ENCODE results near the gene TMIGD1.

TMIGD1 gene

GRCh38 chr17:30323895-30324319 lies 9.9 kb downstream of the TMIGD1 start:
- no peak for DNase-seq

GRCh38 chr17:30323262-30323894 lies 10.5 kb downstream of the TMIGD1 start:
- no peak for DNase-seq

- DNase-seq: no peak
Observed at GRCh38 chr17:30321314-30321713, 12.5 kb downstream of the TMIGD1 start.

GRCh38 chr17:30318155-30318554 lies 15.7 kb downstream of the TMIGD1 start:
- DNase-seq: no peak

- no peak for DNase-seq
Observed at GRCh38 chr17:30316736-30317135, 17.1 kb downstream of the TMIGD1 start.

- no peak for DNase-seq
Observed at GRCh38 chr17:30315106-30315505, 18.8 kb downstream of the TMIGD1 start.

- DNase-seq: no peak
Observed at GRCh38 chr17:30314474-30314873, 19.4 kb downstream of the TMIGD1 start.

- DNase-seq: no peak
Observed at GRCh38 chr17:30312226-30312625, 21.6 kb downstream of the TMIGD1 start.

- no peak for DNase-seq
Observed at GRCh38 chr17:30310562-30310961, 23.3 kb downstream of the TMIGD1 start.

GRCh38 chr17:30309591-30309990 lies 24.3 kb downstream of the TMIGD1 start:
- DNase-seq: no peak

GRCh38 chr17:30308406-30308805 lies 25.5 kb downstream of the TMIGD1 start:
- DNase-seq: no peak

GRCh38 chr17:30304778-30305177 lies 29.1 kb downstream of the TMIGD1 start:
- no peak for DNase-seq

- DNase-seq: no peak
Observed at GRCh38 chr17:30302241-30302640, 31.6 kb downstream of the TMIGD1 start.

GRCh38 chr17:30300818-30301217 lies 33.0 kb downstream of the TMIGD1 start:
- no peak for DNase-seq

GRCh38 chr17:30299000-30299399 lies 34.9 kb downstream of the TMIGD1 start:
- DNase-seq: no peak

GRCh38 chr17:30297715-30298114 lies 36.1 kb downstream of the TMIGD1 start:
- DNase-seq: no peak

GRCh38 chr17:30296499-30297080 lies 37.3 kb downstream of the TMIGD1 start:
- DNase-seq: no peak

GRCh38 chr17:30292286-30292858 lies 41.5 kb downstream of the TMIGD1 start:
- DNase-seq: no peak

GRCh38 chr17:30291543-30292285 lies 42.1 kb downstream of the TMIGD1 start, which contains the start of gene BLMH:
Gene BLMH, minus strand, starts transcription at chr17:30291944. Its CDS starts 125 bp downstream, at chr17:30291819.
- DNase-seq: no peak

- no peak for DNase-seq
Observed at GRCh38 chr17:30290696-30291542, 42.9 kb downstream of the TMIGD1 start.

- no peak for DNase-seq
Observed at GRCh38 chr17:30290077-30290476, 43.8 kb downstream of the TMIGD1 start.

- DNase-seq: no peak
Observed at GRCh38 chr17:30279156-30279555, 54.7 kb downstream of the TMIGD1 start.

- no peak for DNase-seq
Observed at GRCh38 chr17:30278032-30278431, 55.8 kb downstream of the TMIGD1 start.

Measured in NCI-H1048 (cell line).